Transverse colon (tissue), 4 donors: ENCODE measurements around the gene NRAS. TPM values are rescaled to one million over a fixed set of nuclear protein-coding genes. Genes with fewer than 3 reads are reported as not detected.

Experiments
- DNase-seq: peaks from one replicate; pipeline ENCODE4 v3.0.0-alpha.2; 2019
- H3K27ac ChIP-seq, 4 donors: fragments of 200-600 bp; sonication (generic); 2 replicates each; pipeline ENCODE4 v1.5.1; 2016 to 2018; ENCODE audit warnings: inconsistent platforms in 4 of 4
- H3K27me3 ChIP-seq: fragments of 200-600 bp; sonication (generic); 2 replicates; pipeline ENCODE4 v1.5.1; 2017; ENCODE audit warnings: inconsistent platforms
- H3K36me3 ChIP-seq, 4 donors: fragments of 200-600 bp; sonication (generic); 2 replicates each; pipeline ENCODE4 v1.5.1; 2017 to 2019; ENCODE audit warnings: inconsistent platforms in 4 of 4
- H3K4me1 ChIP-seq, 4 donors: fragments of 200-600 bp; sonication (generic); 2 replicates each; pipeline ENCODE4 v1.5.1; 2017 to 2020; ENCODE audit warnings: inconsistent platforms in 4 of 4
- H3K4me3 ChIP-seq, 4 donors: fragments of 200-600 bp; sonication (generic); 1 replicate in 1 of 4; 2 replicates in 3 of 4; pipeline versions ENCODE4 v1.5.1 to v1.6.1; 2017 to 2019; ENCODE audit warnings: inconsistent platforms in 4 of 4
- H3K9me3 ChIP-seq, 2 donors: fragments of 200-600 bp; sonication (generic); 2 replicates each; pipeline ENCODE4 v1.5.1; 2017 to 2019; ENCODE audit warnings: inconsistent platforms in 2 of 2
- CTCF ChIP-seq, 5 experiments: fragments of 200-600 bp in 3 of 5; fragments of 450-650 bp in 2 of 5; sonication (generic) in 3 of 5; IDR thresholded peaks; 1 replicate in 2 of 5; 2 replicates in 3 of 5; pipeline ENCODE4 v1.5.1; 2016 to 2017; ENCODE audit warnings: antibody characterized with exemption in 5 of 5, inconsistent platforms in 3 of 5, mild to moderate bottlenecking in 2 of 5, moderate library complexity in 1 of 5
- EP300 ChIP-seq: sonication (generic); formaldehyde crosslinking; IDR thresholded peaks from one replicate; pipeline ENCODE4 v1.6.1; 2017; ENCODE audit warnings: antibody characterized with exemption, low read depth
- POLR2A ChIP-seq: fragments of 450-650 bp; IDR thresholded peaks from one replicate; pipeline ENCODE4 v1.6.1; 2016; ENCODE audit warnings: antibody characterized with exemption, mild to moderate bottlenecking, moderate library complexity
- POLR2AphosphoS5 ChIP-seq, 3 donors: sonication (generic); formaldehyde crosslinking; IDR thresholded peaks; one replicate each; pipeline ENCODE4 v1.6.1; 2016; ENCODE audit warnings: antibody characterized with exemption in 3 of 3
- WGBS, 2 donors: methylation state at CpG; one replicate each; pipeline ENCODE4 v1.1.5; 2018; ENCODE audit warnings: low coverage in 1 of 2; 5-methylcytosine and 5-hydroxymethylcytosine counted together
- in situ Hi-C, 4 donors: fragments of 200-750 bp; cut with MboI; loops; one replicate each; pipeline versions ENCODE4 v1.15.0 to v1.15.1; 2017; ENCODE audit warnings: low sequenced_read_pairs in 3 of 4, low pct_ligation_motif_present in 1 of 4, low pct_unique_long_range_greater_than_20kb in 1 of 4
- intact Hi-C: fragments of 100-400 bp; cut with DNase I; formaldehyde crosslinking; loops from one replicate; pipeline ENCODE4 v1.15.1; 2023; ENCODE audit warnings: low total_unique reads
- total RNA-seq, 4 donors: library from RNA; depleted of rRNA; stranded (reverse); fragments of >200 nt; gene quantifications; one replicate each; pipeline ENCODE4 v1.1.0, GENCODE V29; 2016

The NRAS gene
- total RNA-seq, 4 donors from 2014 or later = 14.5 to 56.3 (median 44.6) TPM

DNA sequence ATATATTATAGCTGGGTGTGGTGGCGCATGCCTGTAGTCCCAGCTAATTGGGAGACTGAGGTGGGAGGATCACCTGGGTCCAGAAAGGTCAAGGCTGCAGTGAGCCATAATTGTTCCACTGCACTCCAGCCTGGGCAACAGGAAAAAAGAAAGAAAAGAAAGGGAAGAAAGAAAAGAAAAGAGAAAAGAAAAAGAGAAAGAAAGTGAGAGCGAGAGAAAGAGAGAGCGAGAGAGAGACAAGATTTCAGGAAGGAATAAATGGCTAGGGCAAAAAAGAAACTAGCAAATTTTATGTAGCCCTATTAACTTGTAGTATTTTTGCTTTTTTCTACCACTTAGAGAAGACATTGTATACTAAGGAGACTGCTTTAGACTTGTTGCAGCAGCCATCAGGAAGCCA is 6.2 kb downstream of the NRAS start:
- Histone ChIP-seq H3K4me1 (peaks cover 7 to 39% (median 22%) of the 10 kb centered on the region in 4 donors), H3K36me3 (peaks cover 0 to 36% (median 17%) of the 10 kb centered on the region in 4 donors), H3K27ac (no peak overlapping the region), H3K27me3 (no peaks in the 10 kb centered on the region), H3K4me3 (no peak overlapping the region), H3K9me3 (no peaks in the 10 kb centered on the region)
- 98 to 100% methylated on average over 3 of the region's 3 CpGs for WGBS, 2 donors
- intact Hi-C loops = no loop called here
- no peak for DNase-seq
- no peak for TF ChIP-seq EP300
- no peak for TF ChIP-seq POLR2A
- no peak for TF ChIP-seq POLR2AphosphoS5 (IDR thresholded peaks at IDR 0.05)
- no peak for TF ChIP-seq CTCF (IDR thresholded peaks at IDR 0.05)
- in situ Hi-C loops = loop anchor here in 1 of 4 donors (25.0 kb wide), 1 partner anchor 123 kb away; the partner anchor contains the start of gene BCAS2

GRCh38 chr1:114707604-114708003 is 9.0 kb downstream of the NRAS start:
- H3K36me3 ChIP-seq = peaks cover 0 to 36% (median 17%) of the 10 kb centered on the region in 4 donors
- peaks cover 0 to 11% (median 3%) of the 10 kb centered on the region in 4 donors for H3K4me1 ChIP-seq
- H3K27ac ChIP-seq = no peak overlapping the region
- H3K9me3 ChIP-seq = no peaks in the 10 kb centered on the region
- in situ Hi-C loops = loop anchor here in 1 of 4 donors (25.0 kb wide), 1 partner anchor 120 kb away; the partner anchor contains the start of gene BCAS2
- no peaks in the 10 kb centered on the region for H3K27me3 ChIP-seq
- no peak overlapping the region for H3K4me3 ChIP-seq
- TF ChIP-seq CTCF (IDR thresholded peaks at IDR 0.05) (no peak), POLR2AphosphoS5 (IDR thresholded peaks at IDR 0.05) (no peak), EP300 (no peak), POLR2A (no peak)
- WGBS, 2 donors = 84 to 93% methylated on average over 2 of the region's 2 CpGs
- intact Hi-C loops = no loop called here
- no peak for DNase-seq

DNA sequence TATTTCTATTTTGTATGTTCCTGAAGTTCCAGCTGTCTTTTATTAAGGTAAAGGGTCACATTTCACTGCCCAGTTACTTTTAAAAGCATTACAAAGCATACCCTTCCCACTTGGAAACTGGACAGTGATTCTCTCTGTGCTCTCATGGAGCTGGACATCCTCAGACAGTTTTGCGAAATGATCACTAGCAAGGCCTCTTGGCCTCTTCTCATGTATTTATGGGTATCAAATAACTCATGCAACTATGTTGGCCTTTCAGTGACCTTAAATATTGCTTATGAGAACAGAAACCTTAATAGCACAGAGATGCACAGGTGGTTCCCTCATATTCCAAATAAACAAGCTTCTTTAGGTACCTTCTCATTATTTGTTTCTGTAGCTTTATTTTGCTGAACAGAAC is 13.3 kb downstream of the NRAS start:
- peaks cover 0 to 21% (median 10%) of the 10 kb centered on the region in 4 donors for H3K36me3 ChIP-seq
- in situ Hi-C loops = loop anchor here in 1 of 4 donors (25.0 kb wide), 1 partner anchor 116 kb away; the partner anchor contains the start of gene BCAS2

DNA sequence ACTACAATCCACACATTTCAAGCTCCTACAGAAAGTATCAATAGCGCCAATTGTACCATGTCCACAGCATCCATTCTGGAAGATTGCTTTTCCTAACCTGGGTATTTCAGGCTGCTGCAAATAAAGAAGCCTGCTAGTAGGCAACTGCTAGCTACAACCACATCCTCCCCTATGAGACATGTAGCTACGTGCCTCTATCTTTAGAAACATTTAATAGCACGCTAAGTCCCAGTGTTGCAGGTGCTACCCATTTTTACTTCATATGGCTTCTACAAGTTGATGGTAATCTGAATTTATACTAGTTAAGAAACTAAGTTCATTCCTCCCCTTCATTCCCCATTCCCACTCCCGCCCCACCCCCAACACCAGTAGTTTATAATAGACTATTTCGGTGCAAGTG is 13.8 kb downstream of the NRAS start:
- no peak for TF ChIP-seq CTCF (IDR thresholded peaks at IDR 0.05)
- no peak for TF ChIP-seq POLR2A
- TF ChIP-seq EP300 = no peak
- no peak for TF ChIP-seq POLR2AphosphoS5 (IDR thresholded peaks at IDR 0.05)
- 86 to 94% methylated on average over 2 to 5 of the region's 5 CpGs for WGBS, 2 donors
- no peak for DNase-seq
- Histone ChIP-seq H3K9me3 (no peaks in the 10 kb centered on the region), H3K4me1 (no peaks in the 10 kb centered on the region), H3K36me3 (peaks cover 0 to 16% (median 7%) of the 10 kb centered on the region in 4 donors), H3K27ac (peak overlapping the region in 1 of 4 donors; percentile 27), H3K27me3 (no peaks in the 10 kb centered on the region), H3K4me3 (no peak overlapping the region)
- intact Hi-C loops = no loop called here
- in situ Hi-C loops = loop anchor here in 1 of 4 donors (25.0 kb wide), 1 partner anchor 115 kb away; the partner anchor contains the start of gene BCAS2

More for the DNA sequence above, 13.3 kb downstream of the NRAS start:
- 95% methylated on average over 1 of the region's 1 CpG; no CpG with 5 or more reads in 1 of the 2 donors for WGBS, 2 donors
- H3K27ac ChIP-seq = peak overlapping the region in 1 of 4 donors; percentile 27
- H3K27me3 ChIP-seq = no peaks in the 10 kb centered on the region
- H3K4me3 ChIP-seq = no peak overlapping the region
- DNase-seq = no peak
- H3K9me3 ChIP-seq = no peaks in the 10 kb centered on the region
- H3K4me1 ChIP-seq = no peaks in the 10 kb centered on the region
- intact Hi-C loops = no loop called here
- TF ChIP-seq EP300 = no peak
- no peak for TF ChIP-seq POLR2AphosphoS5 (IDR thresholded peaks at IDR 0.05)
- TF ChIP-seq CTCF (IDR thresholded peaks at IDR 0.05) = no peak
- TF ChIP-seq POLR2A = no peak
